PFSK-1 (cell line): ENCODE data around the gene KIFC1. TPM values are rescaled to one million over a fixed set of nuclear protein-coding genes. Genes with fewer than 3 reads are reported as not detected.

Source experiments
- FOXP2 ChIP-seq: optimal IDR thresholded peaks from 2 replicates; pipeline ENCODE3; 2011; ENCODE audit warnings: borderline replicate concordance, control low read depth, inconsistent platforms; ENCODE audit not compliant: insufficient read depth; ENCODE audit errors: extremely low read length, extremely low read depth
- POLR2AphosphoS5 ChIP-seq: IDR thresholded peaks from 2 replicates; pipeline ENCODE4 v1.6.1; 2012; ENCODE audit warnings: low read depth, mild to moderate bottlenecking, control low read depth, low read length, moderate library complexity
- REST ChIP-seq, 2 experiments: IDR thresholded peaks; 2 replicates each; pipeline versions ENCODE4 v1.6.1 to v1.8.0; 2011 to 2012; ENCODE audit warnings: low read depth in 2 of 2, low read length in 2 of 2, control low read depth in 1 of 2, inconsistent platforms in 1 of 2, mild to moderate bottlenecking in 1 of 2, moderate library complexity in 1 of 2; ENCODE audit not compliant: insufficient read depth in 1 of 2
- SIN3A ChIP-seq: IDR thresholded peaks from 2 replicates; pipeline ENCODE4 v1.6.1; 2012; ENCODE audit warnings: mild to moderate bottlenecking, low read length, moderate library complexity, borderline replicate concordance; ENCODE audit not compliant: insufficient read depth
- TAF1 ChIP-seq: IDR thresholded peaks from 2 replicates; pipeline ENCODE4 v1.6.1; 2012; ENCODE audit warnings: low read length, control low read depth, borderline replicate concordance; ENCODE audit not compliant: insufficient read depth
- polyA plus RNA-seq: library from polyadenylated mRNA; unstranded; fragments of >200 nt; gene quantifications from one replicate; pipeline ENCODE4 v1.2.1, GENCODE V29; 2012; ENCODE audit warnings: low read depth, missing spikeins; ENCODE audit not compliant: insufficient read length

The KIFC1 gene
- polyA plus RNA-seq = 35.5 TPM

- 0 out of 4 replicates have a peak, but pooled peaks of 1 of the 2 experiments have one; percentile 12 for TF ChIP-seq REST (IDR thresholded peaks at IDR 0.05; ENCODE audit: insufficient read depth in 1 of 2, low read depth in 2 of 2, low read length in 2 of 2)
- peak; percentile 94 for TF ChIP-seq FOXP2
- TF ChIP-seq TAF1 = 0 out of 2 replicates have a peak, but pooled peaks have one; percentile 34
- no peak; the same call in 1 of the 2 replicates for TF ChIP-seq POLR2AphosphoS5
- TF ChIP-seq SIN3A = peak; percentile 90; the same call in 1 of the 2 replicates
Observed at GRCh38 chr6:33391278-33391921, at the start of gene KIFC1. TSS of gene KIFC1 (plus strand) at chr6:33391823. CDS start at chr6:33391986, 163 bp downstream.

GRCh38 chr6:33343953-33344611 is 47.5 kb upstream of the KIFC1 start:
- no peak for TF ChIP-seq TAF1
- TF ChIP-seq POLR2AphosphoS5 = no peak
- no peak for TF ChIP-seq REST (IDR thresholded peaks at IDR 0.05; ENCODE audit: insufficient read depth in 1 of 2, low read depth in 2 of 2, low read length in 2 of 2)
- no peak for TF ChIP-seq SIN3A
- no peak for TF ChIP-seq FOXP2

GRCh38 chr6:33344701-33345697 is 46.6 kb upstream of the KIFC1 start:
- TF ChIP-seq TAF1 (no peak), REST (IDR thresholded peaks at IDR 0.05; ENCODE audit: insufficient read depth in 1 of 2, low read depth in 2 of 2, low read length in 2 of 2) (no peak), POLR2AphosphoS5 (no peak), SIN3A (no peak), FOXP2 (no peak)

GRCh38 chr6:33347816-33348215 is 43.8 kb upstream of the KIFC1 start:
- TF ChIP-seq POLR2AphosphoS5 (no peak), SIN3A (no peak), REST (IDR thresholded peaks at IDR 0.05; ENCODE audit: insufficient read depth in 1 of 2, low read depth in 2 of 2, low read length in 2 of 2) (no peak), FOXP2 (no peak), TAF1 (no peak)
